ENCODE measurements around the gene MED22.

The MED22 gene

DNA sequence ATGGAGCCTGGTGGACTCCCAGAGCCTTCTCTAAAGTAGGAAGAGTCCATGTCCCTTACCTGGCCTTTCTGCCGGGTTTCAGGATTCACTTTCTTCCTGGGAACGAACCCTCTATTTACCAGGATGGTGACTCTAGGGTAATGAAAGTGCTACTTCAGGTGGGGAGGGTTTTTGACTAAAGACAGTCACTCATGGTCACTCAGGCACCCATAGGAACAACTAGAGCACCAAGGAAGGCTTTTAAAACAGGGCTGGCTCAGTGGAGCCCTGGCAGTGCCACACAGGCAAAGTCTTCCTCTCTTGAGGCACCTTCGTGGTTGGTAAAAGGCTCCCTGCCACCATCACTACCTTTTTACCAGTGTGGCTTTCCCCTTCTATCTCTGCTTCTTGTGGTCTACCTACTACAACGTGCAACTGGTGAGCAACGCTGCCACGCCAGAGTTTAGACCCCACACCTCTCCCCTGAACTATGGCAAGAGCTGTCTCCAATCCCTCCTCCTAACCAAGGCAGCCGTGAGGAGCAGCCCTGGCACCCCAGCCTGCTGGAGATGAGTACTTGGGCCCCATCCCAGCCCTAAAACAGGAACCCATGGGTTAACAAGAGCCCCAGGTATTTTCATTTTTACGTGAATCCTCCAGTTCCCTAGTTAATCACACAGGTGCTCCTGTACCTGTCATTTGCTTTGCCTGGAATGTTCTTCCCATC lies 4.9 kb upstream of the MED22 start:
- no peak for TF ChIP-seq GATA3 (IDR thresholded peaks at IDR 0.05; ENCODE audit: low read depth, low read length)
- TF ChIP-seq GATA2 (IDR thresholded peaks at IDR 0.05; ENCODE audit: low read depth, low read length) = no peak

- TF ChIP-seq GATA3 (IDR thresholded peaks at IDR 0.05; ENCODE audit: low read depth, low read length) (no peak), GATA2 (IDR thresholded peaks at IDR 0.05; ENCODE audit: low read depth, low read length) (no peak)
Measured at GRCh38 chr9:133351908-133352634, 4.1 kb upstream of the MED22 start.

DNA sequence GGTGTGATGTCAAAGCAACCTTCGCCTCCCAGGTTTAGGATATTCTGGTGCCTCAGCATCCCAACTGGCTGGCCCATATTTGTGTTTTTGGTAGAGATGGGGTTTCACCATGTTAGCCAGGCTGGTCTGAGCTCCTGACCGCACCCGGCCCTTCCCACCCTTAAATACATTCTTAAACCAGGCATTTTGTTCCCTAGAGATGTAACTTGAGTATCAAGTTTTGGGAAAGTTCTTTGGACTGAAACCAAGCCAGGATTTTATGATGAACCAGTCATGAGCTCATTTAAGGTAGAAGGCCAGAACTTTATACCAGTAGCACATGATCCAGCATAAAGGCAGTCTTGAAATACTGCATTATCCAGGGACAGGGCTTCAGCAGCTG lies 3.6 kb upstream of the MED22 start:
- TF ChIP-seq GATA2 (IDR thresholded peaks at IDR 0.05; ENCODE audit: low read depth, low read length) (no peak), GATA3 (IDR thresholded peaks at IDR 0.05; ENCODE audit: low read depth, low read length) (no peak)

- TF ChIP-seq GATA3 (IDR thresholded peaks at IDR 0.05; ENCODE audit: low read depth, low read length) (no peak), GATA2 (IDR thresholded peaks at IDR 0.05; ENCODE audit: low read depth, low read length) (no peak)
Measured at GRCh38 chr9:133349965-133350616, 2.2 kb upstream of the MED22 start.

DNA sequence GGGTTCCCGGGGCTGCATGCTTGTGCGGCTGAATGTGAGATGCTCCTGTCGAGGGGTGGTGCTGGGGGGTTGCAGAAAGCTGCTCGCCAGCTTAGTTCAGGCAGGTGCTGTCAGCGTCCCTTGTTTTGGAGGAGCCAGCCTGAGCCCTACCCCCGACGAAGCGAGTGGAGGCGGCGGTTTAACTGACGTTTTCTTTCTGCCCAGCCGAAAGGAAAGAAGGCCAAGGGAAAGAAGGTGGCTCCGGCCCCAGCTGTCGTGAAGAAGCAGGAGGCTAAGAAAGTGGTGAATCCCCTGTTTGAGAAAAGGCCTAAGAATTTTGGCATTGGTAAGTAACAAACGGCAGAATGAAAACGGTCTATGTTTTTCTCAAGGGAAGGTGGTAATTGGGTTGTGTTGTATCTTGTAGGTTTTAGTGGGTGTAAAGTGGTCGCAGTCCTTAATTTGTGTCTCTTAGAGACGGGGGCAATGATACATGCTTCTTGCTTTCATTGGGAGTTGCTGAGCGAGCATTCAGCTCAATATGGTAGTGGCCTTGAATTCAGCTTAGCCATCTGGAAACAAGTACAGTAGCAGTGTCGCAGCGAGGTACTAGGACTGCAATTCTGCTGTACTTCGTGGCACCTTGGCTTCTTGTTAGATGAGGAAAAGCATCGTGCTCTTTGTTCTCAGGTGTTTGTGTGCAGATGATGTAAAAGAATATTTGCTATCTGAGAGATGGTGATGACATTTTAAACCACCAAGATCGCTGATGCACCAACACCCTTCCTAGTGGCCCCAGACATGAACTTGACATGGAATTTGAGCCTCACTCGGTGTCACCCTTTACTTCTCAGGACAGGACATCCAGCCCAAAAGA lies 1.0 kb upstream of the MED22 start:
- TF ChIP-seq GATA3 (IDR thresholded peaks at IDR 0.05; ENCODE audit: low read depth, low read length) (no peak), GATA2 (IDR thresholded peaks at IDR 0.05; ENCODE audit: low read depth, low read length) (no peak)

- no peak for TF ChIP-seq GATA2 (IDR thresholded peaks at IDR 0.05; ENCODE audit: low read depth, low read length)
- no peak for TF ChIP-seq GATA3 (IDR thresholded peaks at IDR 0.05; ENCODE audit: low read depth, low read length)
Measured at GRCh38 chr9:133347515-133347984, 381 bp downstream of the MED22 start.

- TF ChIP-seq GATA3 (IDR thresholded peaks at IDR 0.05; ENCODE audit: low read depth, low read length) (no peak), GATA2 (IDR thresholded peaks at IDR 0.05; ENCODE audit: low read depth, low read length) (no peak)
Measured at GRCh38 chr9:133346021-133346785, 1.7 kb downstream of the MED22 start.

DNA sequence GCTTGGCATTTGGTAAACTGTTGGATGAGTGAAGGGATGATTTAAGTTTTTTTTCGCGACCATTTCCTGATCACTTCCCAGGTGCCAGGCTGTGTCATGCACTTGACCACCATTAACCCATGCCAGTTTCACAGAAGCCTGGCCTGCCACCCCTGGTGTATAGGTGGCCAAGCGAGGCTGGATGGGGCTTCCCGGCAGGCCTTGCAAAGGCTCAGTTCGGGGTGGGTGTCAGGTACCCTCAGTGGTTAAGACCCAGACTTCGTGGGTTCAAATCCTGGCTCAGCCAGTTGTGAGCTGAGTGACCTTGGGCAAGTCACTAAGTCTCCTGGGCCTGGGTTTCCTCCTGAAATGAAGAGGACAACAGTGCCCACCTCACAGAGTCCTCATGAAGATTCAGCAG lies 2.3 kb downstream of the MED22 start:
- TF ChIP-seq GATA2 (IDR thresholded peaks at IDR 0.05; ENCODE audit: low read depth, low read length) = no peak
- no peak for TF ChIP-seq GATA3 (IDR thresholded peaks at IDR 0.05; ENCODE audit: low read depth, low read length)

- no peak for TF ChIP-seq GATA2 (IDR thresholded peaks at IDR 0.05; ENCODE audit: low read depth, low read length)
- TF ChIP-seq GATA3 (IDR thresholded peaks at IDR 0.05; ENCODE audit: low read depth, low read length) = no peak
Measured at GRCh38 chr9:133344979-133345378, 3.0 kb downstream of the MED22 start.

DNA sequence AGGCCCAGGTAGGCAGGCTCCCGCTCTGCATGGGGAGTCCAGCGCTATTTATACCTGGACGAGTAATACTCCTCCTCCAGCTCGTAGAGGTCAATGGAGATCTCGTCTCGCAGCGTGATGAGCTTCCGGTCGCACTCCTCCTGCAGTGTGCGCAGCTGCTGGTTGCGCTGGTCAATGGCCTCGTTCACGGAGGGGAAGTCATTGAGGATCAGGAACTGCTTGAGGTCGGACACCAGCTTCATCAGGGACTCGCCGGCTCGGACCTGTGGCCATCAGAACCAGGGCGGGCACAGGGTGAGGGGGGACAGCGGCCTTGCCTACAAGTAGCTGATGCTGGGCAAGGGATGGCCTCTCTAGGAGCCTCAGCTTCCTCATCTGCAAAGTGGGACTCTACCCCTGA lies 3.9 kb downstream of the MED22 start:
- TF ChIP-seq GATA2 (IDR thresholded peaks at IDR 0.05; ENCODE audit: low read depth, low read length) (no peak), GATA3 (IDR thresholded peaks at IDR 0.05; ENCODE audit: low read depth, low read length) (no peak)

- no peak for TF ChIP-seq GATA3 (IDR thresholded peaks at IDR 0.05; ENCODE audit: low read depth, low read length)
- TF ChIP-seq GATA2 (IDR thresholded peaks at IDR 0.05; ENCODE audit: low read depth, low read length) = no peak
Measured at GRCh38 chr9:133342570-133342969, 5.4 kb downstream of the MED22 start.

DNA sequence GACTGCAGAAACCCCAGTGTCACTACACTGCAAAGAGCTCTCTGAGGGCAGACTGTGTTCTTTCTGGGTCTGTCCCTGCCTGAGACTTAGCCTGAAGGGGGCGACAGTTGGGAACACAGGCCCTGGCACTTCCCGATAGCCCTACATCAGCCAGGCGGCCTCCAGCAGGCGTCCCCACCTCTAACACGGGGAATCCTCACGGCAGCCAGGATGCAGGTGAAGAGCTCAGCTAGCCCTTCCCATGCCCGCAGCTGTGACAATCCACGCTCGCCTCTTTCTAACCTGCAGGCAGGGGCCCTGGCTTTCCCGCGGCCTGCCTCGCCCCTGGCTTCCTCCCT lies 5.9 kb downstream of the MED22 start:
- no peak for TF ChIP-seq GATA2 (IDR thresholded peaks at IDR 0.05; ENCODE audit: low read depth, low read length)
- TF ChIP-seq GATA3 (IDR thresholded peaks at IDR 0.05; ENCODE audit: low read depth, low read length) = no peak

DNA sequence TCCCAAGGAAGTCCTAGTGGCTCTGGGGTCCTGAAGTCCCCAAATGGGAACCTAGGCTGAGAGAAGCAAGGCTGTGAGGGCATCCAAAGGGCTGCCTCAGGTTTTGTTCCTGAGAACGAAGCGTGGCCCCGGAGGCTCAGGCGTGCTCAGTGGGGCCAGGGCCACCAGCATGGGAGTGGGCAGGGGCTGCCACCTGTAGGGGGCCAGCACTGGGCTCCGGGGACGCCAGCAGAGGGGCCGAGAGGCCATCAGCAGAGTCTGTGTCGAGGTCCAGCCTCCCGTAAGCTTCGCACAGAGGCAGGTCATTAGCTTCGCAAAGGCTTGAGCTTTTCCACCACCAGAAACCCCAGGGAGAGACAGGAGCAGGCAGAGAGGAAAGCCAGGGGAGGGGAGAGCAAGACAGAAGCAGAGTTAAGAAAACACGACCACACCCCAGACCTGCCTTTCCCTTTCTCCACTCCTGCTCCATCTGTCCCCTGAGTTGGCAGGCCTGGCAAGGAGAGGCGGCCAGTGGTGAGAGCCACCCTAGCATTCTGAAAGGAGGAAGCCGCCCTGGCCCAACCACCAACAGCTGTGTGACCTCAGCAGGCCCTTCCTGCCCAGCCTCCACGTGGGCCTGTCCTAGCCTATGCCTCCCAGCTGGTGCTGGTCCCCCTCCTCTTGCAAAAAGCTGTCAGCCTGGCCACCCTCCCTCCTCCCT lies 6.4 kb downstream of the MED22 start:
- TF ChIP-seq GATA3 (IDR thresholded peaks at IDR 0.05; ENCODE audit: low read depth, low read length) (no peak), GATA2 (IDR thresholded peaks at IDR 0.05; ENCODE audit: low read depth, low read length) (no peak)

Measured in SH-SY5Y (cell line).